HG02642 (cell line): ENCODE data around the gene GRIA4.
"Not testable (repeated sequence)": the region's sequence is repeated elsewhere in the genome, so short reads cannot be mapped to it uniquely, and the experiment has no call there.

Source experiments
- ATAC-seq: cut with Tn5 transposase; IDR thresholded peaks from one replicate; pipeline ENCODE4 v1.9.1; 2021; ENCODE audit warnings: mild to moderate bottlenecking; ENCODE audit not compliant: unreplicated experiment, poor library complexity

GRIA4 gene

GRCh38 chr11:105713106-105713505 is 103.2 kb downstream of the GRIA4 start:
- ATAC-seq = no peak

DNA sequence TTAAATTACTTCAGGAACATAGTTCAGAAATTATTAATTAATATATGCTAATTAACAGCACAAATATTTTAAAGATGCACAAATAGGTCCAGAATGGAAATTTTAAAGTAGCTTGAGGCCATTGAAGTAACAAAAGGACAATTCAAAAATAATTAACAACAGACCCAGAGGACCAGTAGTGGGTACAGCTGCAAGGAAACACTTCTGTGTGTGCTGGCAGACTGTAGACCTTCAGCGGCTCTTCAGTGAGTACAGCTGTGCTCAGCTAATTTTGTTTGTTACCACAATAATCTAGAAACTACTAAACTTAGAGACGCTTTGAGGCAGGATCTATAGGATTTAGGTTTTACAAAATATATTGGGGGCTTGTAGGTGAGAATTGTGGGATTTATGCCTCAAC is 103.8 kb downstream of the GRIA4 start:
- ATAC-seq = no peak

DNA sequence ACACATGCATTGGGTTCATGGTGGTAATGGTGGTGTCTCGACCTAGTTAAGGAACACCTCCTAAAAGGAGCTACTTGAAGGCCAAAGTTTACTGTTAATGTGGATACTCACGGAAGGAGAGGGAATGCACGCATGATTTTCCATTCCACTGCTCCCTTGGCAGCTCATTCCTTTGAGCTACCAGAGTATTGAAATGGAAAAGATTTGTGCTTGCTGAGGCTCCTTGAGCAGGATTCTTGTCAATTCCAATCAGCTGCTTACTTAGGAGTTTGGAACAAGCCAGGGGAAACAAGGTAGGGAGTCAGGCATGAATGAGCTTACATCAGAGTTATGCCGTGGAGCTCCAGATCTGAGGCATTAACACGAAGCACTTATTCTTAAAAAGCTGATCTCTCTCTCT is 108.8 kb downstream of the GRIA4 start:
- no peak for ATAC-seq

DNA sequence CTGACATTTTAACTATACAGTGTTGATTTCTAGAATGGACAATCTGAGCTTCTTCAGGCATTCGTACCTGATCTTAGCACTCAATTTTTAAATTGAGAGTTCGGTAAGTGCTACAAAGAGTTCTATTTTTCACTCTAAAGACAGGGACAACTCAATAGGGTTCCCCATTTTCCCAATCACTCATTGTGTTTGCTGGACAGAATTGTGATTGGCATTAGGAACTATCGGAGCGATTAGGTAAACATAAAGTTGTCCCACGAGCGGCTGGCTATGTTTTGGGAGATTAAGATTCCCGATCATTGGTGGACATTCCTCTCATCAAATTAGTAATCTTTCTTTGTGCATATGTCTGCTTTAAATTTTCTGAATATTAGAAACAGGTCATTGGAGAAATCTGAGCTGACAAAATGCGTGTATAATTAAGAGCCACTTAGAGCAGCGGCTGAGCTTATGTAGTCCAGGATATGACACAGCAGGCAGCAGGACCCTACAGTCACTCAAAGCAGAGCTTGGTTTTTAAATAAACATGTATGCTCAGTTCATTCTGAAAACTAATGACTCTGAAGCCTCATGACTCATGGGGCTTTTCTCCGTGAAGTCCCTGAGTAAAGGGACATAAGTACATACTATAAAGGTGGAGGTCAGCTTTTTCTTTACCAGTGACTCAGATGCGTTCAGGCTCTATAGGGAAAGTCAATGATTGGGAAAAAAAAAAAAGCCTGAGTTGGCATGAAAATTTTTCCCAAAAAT is 109.4 kb downstream of the GRIA4 start:
- ATAC-seq = peak; percentile 88

DNA sequence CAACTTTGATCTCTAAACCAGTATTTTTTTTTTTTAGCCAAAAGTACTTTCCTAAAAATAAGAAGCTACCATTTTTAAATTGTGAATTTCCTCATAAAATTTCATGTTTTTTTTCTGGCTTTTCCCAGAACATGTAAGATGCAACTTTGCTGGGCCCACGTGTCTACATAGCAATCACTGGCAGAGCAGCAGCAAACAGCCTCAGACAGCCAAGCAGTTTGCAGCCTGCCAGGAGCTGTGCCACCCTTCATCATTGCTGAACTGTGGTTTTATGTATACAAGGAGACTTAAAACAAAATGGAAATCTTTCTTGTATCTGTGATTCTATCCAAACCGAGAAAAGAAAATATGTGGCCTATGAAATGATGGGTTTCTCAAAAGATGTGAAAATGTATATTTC is 110.2 kb downstream of the GRIA4 start:
- ATAC-seq = no peak

GRCh38 chr11:105723269-105723668 is 113.4 kb downstream of the GRIA4 start:
- ATAC-seq = no peak

- no peak for ATAC-seq
Measured at GRCh38 chr11:105732611-105733010, 122.7 kb downstream of the GRIA4 start.

- ATAC-seq = no peak
Measured at GRCh38 chr11:105734426-105734825, 124.6 kb downstream of the GRIA4 start.

DNA sequence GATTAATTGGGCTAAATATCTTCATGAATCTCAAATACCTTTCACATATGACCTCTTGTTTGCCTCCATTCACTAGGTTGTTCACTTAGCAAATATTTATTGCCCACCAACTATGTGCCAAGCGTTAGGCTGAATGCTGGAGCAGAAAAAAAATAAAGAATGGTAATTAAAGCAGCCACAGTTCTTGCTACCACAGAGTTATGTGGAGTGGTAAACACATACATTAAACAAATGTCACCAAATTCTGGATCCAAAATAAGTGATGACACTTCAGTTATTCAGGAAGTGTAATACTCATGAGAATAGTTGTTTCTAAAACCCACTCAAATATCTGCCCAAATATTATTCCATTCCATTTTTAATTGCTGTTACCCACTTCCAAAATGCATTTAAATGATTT is 128.4 kb downstream of the GRIA4 start:
- no peak for ATAC-seq

DNA sequence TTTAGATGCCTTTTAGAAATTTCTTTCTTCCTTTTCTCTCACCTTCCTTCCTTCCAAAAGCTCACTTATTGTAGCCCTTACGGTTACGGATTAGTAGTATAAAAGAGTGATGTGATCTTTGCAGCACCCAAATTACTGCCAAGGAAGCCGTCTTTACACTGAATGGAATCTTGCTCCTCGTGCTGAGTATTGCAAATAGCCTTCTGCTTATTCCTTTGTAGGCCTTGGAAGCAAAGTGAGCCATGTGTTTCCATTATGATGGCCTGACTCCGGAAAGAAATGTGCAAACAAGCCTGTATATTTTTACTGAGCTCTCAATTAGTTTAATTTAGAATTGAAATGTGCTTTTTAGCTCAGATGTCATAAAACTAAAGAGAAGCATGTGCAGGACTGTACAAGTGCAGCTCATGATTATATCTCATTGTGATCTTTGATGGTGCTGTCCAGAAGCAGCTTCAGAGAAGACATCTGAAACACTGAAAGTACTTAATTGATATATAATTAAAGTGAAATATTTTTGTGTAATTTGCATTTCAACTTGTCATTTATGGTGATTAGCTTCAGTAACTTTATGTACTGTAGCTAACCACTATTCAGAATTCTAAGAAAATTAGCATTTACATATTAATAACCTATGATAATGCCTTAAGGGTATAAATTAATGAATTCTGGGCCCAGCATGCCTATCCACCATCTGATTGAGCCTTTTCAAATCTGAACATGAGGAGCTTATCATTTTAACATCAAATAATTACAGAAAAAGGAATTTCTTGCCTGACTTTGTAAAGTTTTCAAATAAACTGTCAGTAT is 129.3 kb downstream of the GRIA4 start:
- no peak for ATAC-seq

DNA sequence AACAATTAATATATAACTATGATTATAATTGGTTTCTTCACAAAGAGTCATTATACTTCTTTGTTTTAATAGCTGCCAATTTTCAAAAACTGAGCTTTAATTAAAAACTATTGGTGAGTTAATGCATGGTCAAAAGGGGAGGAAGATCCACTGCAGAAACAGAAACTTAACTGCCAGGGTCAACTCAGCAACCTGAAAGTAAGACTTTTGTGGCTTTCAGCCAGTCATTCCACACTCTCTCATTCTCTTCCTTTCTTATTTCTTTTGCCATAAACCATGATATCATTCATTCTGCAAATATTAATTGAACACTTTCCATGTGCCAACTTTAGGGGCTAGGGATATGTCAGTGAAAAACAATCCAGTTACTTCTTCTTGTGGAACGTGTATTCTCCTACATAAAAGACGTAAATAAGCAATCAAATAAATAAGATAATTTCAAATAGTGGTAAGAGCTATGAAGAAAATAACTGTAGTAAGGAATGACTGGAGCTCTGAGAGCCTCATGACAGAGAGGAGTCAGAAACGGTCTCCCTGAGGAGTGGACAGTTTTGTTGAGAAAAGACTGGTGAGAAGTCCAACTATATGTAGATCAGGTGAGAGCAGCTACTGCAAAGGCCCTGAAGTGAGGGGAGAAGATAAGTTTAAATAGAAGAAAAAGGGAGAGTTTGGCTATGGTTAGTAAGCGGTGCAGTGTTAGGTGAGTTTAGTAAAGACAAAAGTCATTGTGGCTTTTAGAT is 130.5 kb downstream of the GRIA4 start:
- ATAC-seq = peak; percentile 90

GRCh38 chr11:105741488-105742020 is 131.7 kb downstream of the GRIA4 start:
- ATAC-seq = no peak

- no peak for ATAC-seq
Measured at GRCh38 chr11:105754260-105754659, 144.4 kb downstream of the GRIA4 start.

DNA sequence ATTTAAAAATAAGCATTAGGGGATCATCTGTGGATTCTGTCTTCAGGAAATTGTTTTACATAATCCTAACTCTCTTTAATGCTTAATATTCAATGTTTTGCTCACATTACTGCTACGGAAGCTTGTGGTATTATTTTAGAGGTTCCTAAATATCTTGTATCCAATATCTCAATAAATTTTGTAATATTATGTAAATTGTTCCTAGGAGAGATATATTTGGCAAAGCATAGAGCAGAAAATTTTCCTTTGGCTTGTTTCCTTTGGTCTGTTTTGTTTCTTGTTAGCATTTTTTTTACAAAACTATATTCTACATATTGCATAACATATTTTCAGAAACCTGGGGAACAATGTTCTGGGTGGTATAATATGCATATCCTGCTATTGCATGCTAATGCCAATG is 144.8 kb downstream of the GRIA4 start:
- no peak for ATAC-seq

DNA sequence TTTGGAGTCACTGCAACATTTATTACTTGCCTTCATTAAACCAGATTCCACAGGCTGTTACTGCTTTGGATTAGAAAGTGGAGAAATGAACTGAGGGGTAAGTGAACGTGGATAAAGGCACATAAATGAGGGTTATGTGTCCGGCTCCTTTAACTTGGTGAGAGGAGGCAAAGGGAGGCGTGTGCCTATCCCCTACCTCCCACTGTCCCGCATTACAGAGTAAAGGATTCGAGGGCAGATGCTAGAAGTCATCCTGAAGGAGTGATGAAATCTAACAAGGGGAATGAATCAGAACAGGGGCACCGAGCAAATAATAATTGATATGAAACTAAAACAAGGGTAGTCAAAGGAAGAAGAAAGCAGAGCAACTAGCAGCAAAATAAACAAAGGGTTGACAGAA is 147.2 kb downstream of the GRIA4 start:
- ATAC-seq = no peak

GRCh38 chr11:105763594-105763993 is 153.7 kb downstream of the GRIA4 start:
- ATAC-seq = no peak

- ATAC-seq = no peak
Measured at GRCh38 chr11:105767931-105768330, 158.1 kb downstream of the GRIA4 start.

DNA sequence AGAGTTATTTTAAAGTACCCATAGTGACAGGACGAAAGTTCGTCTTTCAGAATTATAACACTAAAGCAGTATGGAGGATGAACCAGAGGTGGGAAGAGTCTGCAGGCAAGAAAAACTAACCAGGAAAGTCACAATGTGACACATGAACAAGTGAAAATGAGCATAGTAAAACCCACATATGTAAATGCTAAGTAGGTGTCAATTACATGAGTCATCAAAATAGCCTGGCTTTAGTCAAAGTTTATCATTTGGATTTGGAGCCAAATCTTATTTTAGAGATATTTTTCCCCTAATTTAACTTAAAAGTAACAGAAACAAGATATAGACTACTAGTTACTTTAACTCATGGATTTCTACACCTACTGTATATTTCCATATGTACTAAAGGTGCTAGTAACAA is 159.8 kb downstream of the GRIA4 start:
- ATAC-seq = no peak

DNA sequence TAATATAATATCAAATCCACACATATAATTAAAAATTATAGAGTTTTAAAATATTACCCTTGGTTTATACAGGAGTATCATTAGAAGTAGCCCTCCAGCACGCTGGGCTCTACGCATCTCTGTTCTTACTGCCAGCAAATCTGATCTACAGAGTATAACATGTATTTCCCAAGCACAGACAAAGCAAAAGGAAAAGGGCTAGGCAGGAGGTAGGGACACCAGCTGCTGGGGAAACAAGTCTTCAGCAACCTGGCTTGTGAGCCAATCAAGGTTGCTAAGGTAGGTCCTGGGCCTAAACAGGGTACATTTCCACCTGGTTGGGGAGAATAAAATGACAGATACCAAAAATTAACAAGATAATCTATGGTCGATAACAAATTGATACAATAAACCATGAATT is 163.6 kb downstream of the GRIA4 start:
- ATAC-seq = not testable (repeated sequence)

DNA sequence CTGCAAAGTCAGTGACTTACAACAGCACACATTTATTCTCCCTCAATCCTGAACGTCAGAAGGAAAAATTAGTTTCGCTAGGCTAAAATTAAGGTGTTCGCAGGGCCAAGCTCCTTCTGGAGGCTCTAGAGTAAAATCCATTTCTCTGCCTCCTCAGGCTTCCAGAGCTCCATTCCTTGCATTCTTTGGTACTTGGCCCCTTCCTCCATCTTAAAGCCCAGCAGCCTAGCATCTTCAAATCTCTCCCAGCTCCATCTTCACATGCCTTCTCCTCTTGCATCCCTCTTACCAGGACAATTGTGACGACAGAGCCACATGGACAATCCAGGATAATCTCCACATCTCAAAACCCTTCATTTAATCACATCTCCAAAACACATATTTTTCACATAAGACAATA is 165.0 kb downstream of the GRIA4 start:
- no peak for ATAC-seq
